HG03095 (cell line): Measurements from ENCODE around the gene MAST4.

Experiments used
- ATAC-seq: cut with Tn5 transposase; IDR thresholded peaks from one replicate; pipeline ENCODE4 v1.9.1; 2021; ENCODE audit warnings: moderate library complexity; ENCODE audit not compliant: unreplicated experiment

The MAST4 gene

DNA sequence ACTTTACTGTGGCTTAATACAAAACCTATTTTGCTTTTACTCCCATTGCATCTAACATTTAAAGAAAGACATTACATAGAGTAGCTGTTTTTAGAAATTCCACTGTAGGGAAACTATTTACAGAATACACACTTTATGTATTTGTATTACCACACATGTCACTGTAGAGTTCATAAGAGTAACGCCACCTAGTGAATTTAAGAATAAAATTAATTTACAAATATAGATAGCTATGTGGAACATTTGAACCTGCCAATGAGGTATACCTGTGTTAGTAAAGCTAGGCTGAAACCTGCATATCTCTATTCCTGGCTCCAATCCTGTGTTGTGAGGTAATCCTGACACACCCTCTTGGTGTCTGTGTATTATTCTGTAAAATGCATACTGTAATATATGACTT, 234.4 kb downstream of the MAST4 start:
- ATAC-seq, result no peak

DNA sequence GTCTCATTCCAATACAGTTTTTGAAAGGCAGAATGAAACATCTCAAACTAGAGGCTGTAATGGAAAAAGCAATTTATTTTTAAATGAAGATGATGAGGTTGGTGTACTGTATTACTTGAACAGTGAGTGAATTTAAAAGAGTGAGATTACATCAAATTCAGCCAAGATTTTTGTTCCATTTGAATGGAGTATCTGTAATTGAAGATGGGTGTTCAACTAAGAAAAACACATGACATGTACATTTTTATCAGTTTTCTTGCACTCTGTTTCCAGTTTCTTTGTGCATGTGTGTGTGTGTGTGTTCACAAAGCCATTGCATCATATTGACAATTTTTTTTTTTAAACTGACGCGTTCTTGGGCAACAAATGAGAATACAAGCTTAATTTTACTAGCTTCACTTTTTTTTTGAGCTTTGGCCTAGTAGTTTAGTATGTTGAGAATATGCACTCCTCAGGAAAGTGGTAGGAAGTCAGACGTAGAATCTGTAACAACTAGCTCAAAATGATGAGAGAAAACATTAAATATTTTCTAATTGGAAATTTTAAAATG, 243.5 kb downstream of the MAST4 start:
- ATAC-seq, result no peak

DNA sequence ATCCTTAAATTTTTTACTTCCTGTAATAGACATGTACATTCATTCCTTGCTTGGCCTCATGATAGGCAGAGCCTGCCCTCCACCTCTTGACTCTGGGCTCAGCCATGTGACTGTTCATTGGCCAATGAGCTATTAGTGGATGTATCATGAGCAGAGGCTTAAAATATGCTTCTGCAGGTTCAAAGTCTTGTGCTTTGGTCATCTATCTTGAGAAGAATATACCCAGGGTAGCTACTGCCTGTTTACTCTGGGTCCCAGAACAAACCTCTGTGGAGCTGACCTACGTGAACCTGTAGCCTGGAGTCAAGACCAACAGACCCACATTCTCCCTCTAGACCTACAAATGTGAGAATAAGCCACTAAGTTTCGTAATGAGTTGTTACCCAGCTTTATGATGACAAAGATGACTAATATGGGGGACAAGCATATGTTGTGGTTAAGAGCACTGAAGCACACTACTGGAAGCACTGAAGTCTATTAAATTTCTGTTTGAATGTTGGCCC, 244.4 kb downstream of the MAST4 start:
- peak; percentile 99 for ATAC-seq

DNA sequence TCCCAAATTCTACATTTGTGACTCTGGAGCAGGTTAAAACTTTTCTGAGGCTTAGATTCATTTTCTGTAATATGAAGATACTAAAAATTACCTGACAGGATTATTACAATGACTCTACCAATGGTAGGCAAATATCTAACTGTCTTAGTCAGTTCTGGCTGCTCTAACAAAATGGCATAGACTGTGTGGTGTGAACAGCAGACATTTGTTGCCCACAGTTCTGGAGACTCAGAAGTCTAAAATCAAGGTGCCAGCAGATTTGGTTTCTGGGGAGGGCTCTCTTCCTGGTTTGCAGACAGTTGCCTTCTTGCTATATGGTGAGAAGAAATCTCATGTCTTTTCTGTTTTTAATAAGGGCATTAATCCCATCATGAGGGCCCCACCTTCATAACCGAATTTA, 245.1 kb downstream of the MAST4 start:
- ATAC-seq, result no peak

DNA sequence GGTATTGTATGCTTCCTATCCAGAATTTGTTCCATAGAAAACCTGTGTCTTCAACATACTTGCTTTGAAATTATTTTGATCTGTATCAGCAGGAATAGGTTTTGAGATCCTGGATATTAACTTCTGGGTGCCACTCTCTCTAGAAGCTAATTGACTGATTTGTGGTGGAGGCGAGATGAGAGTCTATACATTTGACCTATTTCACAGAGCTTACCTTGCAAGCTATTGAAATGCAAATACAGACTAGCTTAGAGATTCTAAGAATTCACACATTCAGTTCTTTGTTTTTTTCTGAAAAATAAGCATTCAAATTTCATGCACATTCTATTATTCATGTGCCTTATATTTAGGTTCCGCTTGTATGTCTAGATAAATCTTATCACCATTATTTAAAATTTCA, 246.3 kb downstream of the MAST4 start:
- no peak for ATAC-seq

DNA sequence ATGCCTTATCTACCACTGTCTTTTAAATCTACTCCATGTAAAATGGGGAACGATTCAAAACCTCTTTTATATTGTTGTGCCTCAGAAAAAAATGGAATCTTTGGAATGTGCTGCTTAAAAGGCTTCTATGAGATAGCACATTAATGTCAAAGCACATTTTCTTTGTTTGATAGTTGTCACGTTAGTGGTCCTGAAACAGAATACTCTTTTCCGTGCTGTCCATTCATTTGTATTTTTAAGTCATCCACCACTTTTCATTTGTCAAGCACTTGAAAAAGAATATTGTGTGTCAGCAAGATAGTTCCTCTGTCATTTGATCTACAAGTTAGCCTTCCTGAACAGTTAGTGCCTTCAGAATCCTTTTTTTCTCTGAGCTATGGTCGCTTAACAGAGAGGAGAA, 246.9 kb downstream of the MAST4 start:
- ATAC-seq, result no peak

DNA sequence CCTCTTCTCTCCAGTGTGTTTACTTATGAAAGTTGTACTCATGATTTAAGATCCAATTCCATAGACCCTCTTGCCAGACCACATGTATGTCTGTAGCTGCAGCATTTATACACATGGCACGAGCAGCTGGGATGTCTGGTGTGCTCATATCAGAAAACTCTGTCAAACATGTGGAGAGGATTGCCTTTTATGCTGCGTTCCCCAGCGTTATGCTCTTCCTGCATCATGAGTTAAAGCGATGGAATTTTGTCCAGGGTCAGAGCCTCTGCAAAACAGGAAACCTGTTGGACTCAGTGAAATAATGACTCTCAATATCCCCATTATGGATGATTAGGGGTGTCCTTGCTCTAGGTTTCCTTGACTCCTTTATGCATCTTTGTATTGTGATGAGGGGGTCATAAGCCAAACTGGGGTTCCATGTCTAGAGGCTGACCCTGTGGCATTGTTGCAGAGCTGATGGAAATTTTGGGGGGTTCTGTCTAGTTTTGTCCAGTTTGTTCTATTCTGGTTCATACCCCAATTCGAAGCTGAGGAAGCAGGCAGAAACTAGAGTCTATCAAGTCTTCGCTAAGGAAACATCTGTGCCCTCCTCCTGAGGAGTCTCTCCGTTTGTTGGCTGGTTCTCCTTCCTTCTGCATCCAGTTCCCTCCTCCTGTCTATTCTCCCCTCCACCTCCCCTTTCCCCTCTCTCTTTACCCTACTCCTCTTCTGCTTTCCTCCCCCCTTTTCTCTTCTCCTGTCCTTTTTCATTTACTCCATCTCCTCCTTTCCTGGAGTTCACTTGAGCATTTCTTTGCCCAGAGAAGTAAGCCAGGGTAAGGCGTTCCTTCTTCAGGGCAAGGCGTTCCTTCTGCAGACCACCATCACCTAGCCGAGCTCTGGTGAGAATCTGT, 252.8 kb downstream of the MAST4 start:
- ATAC-seq, result no peak

DNA sequence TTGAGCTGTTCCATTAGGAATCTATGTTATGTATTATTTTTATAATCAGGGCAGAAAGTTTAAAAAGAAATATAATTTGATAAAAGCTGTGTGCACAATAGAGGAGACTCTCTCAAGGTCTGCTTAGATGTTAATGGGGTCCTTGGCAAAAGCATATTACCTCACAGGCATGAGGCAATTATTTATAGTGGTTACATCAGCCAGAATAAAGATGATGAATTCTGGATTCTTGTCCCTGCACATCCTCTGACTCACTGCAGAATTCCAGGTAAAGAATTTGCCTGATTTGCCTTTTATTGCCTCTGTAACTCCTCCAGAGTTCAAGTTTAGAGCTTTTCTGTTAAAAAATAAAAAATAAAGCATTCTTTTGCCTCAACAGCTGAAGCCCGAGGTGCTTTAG, 253.6 kb downstream of the MAST4 start:
- ATAC-seq, result no peak

DNA sequence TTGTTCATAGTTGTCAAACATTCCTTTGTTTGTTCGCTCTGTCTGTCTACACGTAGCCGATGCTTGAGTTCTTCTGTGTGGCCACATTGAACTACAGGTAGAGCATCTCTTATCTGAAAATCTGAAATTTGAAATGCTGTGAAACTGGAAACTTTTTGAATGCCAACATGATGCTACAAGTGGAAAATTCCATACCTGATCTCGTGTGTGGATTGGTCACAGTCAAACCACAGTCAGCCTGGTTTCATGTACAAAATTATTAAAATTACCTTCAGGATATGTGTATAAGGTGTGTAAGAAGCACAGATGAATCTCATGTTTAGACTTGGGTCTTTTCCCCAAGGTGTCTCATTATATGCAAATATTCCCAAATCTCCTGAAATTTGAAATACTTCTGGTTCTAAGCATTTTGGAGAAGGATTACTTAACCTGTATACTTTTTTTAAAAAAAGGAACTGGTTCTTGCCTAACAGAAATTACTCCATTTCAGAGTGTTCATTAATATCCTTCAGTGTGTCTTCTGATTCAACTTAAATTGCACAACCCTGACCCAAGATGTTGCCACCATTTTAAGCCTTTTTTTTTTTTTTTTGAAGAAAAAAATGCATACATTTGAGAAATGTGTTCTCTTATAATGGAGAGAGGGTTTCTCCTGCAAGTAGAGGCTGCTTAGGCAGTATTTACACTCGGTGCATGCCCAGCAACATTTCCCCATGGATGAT, 254.3 kb downstream of the MAST4 start:
- ATAC-seq, result no peak

DNA sequence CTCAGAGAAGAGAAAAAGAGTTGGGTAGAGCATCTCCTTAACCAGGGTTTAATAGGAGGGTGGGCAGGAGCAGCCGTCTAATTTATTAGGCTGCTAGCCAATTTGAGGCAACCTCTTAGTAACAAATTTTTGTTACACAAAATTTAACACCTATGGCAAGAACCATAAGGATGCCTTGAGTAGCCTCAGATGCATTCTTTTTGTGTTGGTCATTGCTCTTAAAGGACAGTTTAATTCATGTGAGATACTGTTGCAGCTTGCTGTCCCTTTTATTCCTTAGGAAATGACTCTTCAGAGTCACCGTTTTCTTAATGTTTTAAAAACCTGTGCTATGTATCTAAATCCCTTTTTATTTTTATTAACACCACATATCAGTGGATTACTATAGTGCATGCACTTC, 255.1 kb downstream of the MAST4 start:
- ATAC-seq, result no peak

DNA sequence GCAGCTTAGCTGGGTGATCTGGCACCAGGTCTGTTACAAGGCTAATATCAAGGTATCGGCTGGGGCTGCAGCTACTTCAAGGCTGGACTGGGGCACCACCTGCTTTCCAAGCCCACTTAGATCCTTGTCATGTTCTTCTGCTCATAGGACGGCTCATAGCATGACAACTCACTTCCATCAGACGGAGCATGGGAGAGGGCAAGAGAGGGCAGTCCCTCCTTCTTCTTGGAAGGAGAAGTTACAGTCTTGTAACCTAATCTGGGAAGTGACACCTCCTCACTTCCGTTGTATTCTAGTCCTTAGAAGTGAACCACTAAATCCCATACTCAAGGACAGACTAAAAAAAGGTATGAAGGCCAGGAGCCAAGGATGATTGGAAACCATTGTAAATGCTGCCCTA, 258.2 kb downstream of the MAST4 start:
- no peak for ATAC-seq

DNA sequence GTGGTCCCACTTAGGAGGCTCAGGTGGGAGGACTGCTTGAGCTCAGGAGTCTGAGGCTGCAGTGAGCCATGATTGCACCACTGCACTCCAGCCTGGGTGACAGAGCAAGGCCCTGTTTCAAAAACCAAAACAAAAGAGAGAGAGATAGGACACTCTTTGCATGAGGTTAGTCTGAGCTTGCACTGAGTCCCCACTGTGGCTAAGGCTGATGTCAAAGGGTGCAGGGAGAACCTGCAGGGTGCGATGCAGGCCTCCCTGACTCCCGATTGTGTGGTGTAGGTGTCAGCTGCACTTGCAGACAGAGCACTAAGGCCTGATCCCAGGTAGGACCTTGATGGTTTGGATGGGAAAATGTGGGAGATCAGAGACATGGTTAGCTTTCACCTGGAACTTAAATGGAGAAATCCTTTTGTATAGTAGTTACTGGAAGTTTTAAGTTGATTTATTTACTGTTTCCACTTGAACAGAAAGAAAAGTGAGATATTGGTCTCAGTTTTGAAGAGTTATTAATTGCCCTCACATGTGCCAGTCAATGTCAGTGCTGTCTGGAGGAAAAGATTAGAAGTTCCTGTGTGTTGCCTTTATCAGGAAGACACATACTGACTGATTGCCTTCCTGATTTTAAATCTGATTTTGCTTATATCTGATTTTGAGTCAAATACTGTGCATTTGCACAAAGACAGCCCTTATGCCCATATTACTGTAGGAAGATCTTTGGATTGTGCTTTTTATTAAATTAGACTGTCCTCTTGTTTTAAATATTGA, 260.0 kb downstream of the MAST4 start:
- no peak for ATAC-seq

DNA sequence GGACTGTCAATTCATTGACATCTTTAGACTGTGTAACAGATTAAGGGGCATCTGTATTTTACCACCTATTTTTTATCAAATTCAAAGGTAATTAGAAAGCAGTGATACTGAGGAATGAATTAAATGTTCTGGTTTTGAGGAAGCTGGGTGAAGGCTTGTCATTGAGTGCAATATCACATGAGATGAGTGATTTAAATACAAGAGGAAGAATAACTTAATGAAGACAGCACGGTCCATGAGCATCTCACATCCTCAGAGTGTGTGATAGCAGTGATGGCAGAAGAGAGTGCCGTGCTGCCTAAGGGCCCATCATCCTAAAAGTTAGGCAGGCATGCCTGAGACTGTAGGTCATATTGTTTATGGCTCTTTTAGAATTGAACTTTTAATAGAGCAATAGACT, 263.3 kb downstream of the MAST4 start:
- no peak for ATAC-seq

DNA sequence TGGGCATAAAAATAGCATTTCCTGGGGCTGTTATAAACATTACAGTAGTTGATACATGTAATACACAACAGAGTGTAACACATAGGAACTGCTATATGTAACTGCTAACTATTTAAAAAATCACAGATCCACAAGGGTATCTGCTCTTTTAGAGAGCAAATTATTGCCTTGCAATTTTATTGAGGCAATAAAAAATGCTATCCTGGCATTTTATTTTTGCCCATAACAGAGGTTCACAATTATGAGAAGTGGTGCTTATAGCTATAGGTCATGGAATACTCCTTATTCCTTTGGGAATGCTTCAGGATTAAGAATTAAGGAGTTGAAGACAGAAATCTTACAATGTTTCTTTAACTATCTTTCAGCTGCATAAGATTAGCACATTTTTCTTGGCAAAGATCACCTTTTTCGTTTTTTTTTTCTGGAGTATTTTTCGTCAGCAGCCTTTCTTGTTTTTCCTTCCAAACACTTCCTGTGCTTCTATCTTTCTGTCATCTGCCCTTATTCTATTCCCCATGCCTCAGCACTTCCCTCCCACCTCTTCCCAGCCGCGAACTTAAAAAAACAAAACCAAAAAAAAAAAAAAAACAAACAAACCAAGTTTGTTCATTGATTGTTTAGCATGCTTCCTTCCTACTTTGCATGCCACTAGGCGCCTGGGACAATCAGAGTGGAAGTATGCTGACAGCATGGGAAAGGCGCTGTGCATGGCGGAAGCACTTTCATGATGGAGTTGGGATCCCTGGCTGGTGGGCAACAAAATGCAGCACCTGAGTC, 264.2 kb downstream of the MAST4 start:
- no peak for ATAC-seq

DNA sequence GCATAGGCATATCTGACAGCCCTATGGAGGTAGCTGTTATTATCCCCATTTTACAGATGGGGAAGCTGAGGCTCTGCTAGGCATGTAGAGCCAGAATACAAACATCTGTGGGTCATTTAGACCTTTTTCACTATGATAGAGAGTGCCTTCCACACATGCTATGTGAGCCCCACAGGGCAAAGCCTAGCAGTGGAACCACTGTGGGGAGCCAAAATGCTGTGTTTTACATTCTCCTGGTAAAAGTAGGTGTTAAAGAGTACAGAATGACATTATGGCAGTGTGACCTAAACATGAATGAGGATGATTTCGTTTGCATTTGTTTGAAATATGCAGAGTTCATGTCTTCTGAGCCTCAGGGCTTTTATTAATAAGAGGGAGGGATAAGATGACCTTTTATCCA, 265.2 kb downstream of the MAST4 start:
- ATAC-seq, result no peak

DNA sequence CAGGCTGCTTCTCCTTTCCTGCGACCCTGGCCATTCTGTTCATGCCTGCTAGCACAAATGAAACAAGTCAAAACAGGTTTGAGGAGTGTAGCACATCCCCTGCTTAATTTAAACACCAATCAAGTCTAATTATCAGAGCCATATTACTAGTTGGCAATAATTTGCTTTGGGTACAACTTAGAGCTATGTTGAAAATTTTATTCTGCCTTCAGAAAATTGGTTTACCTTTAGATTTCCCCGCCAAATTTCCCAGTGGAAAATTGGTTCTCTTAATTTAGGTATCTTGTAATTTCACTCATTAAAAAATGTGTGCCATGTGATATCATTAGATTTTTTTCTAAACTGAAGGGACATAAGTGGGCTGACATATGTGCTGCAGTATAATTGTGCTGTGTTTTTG, 265.8 kb downstream of the MAST4 start:
- ATAC-seq, result no peak

DNA sequence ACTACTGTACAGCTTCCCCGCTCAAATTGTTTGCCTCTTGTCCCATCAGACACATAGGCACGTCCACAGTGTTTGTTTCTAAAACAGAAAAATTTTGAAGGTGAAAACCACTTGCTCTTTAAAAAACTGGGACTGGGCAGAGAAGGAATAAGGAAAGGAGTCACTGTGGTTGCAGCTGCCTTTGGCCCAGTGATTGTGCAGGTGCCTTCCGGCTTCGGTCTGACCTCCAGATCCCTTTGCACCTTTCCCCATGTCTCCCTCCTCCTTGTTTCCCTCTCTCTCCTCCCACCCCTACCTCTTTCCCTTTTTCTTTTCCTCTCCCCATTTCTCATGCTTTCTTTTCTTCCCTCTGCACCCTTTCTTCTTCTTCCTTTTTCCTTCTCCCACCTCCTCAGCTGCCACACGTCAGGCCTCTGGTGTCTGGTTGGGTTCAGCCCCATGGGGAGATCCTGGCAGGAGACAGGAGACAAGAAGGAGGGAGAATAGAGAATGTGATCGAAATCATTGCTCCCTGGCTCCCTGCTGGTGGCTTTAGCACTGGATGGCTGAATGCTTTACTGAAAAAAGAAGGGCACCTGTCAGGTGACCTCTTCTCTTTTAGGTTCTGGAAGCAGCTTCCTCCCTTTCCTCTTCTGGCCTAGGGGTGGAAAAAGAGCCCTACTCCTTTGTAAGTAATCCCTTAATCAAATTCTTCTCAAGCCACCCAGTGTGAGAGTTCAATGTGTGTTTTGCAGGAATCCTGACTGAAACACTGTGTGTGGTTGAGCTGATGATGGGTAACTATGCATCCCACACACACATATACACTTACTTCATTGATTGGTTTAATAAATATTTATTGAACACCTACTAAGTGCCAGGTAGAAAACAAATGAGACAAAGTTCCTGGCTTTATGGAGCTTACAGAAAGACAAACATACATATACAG, 267.3 kb downstream of the MAST4 start:
- no peak for ATAC-seq

DNA sequence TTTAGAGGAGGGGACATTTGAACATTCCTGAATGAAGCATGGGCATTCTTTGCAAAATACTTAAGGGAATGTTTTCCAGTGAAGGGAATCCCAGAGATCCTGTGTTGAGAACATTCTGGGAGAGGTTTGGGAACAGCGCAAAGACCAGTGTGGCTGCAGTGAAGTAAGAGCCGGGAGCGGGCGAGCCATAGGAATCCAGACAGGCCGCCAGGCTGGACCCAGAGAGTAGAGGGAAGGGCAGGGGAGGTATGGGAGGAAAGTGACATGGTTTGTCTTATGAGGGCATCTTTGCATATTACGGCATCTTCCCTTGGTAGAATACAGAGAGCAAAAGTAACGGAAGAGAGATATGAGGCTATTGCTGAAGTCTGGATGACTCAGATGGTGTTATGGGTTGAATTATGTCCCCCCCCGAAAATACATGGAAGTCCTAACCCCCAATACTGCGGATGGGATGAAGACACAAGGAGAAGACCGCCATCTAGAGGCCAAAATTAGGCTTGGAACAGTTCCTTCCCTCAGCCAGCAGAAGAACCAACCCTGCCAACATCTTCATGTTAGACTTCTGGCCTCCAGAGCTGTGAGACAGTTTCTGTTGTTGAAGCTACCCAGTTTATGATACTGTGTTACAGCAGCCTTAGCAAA, 268.2 kb downstream of the MAST4 start:
- no peak for ATAC-seq
